Measurements from ENCODE around the gene BTN2A1.

Gene BTN2A1

DNA sequence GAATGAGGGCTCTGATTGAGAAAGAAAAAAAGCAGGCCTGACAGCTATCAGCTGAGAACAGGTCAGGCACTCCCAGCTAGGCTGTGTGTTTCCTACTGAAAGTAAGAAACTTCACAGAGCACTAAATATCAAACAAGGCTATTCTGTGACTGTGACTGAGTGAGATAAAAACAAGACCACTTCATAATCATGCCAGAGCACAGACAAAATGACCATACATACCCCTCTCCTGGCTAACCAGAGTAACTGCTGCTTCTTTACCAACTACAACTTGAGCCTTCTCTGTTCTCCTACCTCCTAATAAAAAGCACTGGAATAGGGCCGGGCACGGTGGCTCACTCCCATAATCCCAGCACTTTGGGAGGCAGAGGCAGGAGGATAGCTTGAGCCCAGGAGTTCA is 35.5 kb downstream of the BTN2A1 start:
- Histone ChIP-seq H3K36me3 (ENCODE audit: control insufficient read depth, insufficient read depth, low read length) (no peaks in the 10 kb centered on the region), H3K4me3 (ENCODE audit: low read depth, low read length) (no peak overlapping the region), H3K27ac (no peak overlapping the region), H3K27me3 (ENCODE audit: control insufficient read depth, insufficient read depth, low read length) (no peaks in the 10 kb centered on the region), H3K9ac (no peak overlapping the region), H3K9me3 (ENCODE audit: control insufficient read depth, low read length) (no peaks in the 10 kb centered on the region), H3K4me2 (ENCODE audit: low read length) (no peak overlapping the region), H2AFZ (no peak overlapping the region), H3K4me1 (no peaks in the 10 kb centered on the region), H3K79me2 (no peaks in the 10 kb centered on the region)
- TF ChIP-seq, protein P1, sequence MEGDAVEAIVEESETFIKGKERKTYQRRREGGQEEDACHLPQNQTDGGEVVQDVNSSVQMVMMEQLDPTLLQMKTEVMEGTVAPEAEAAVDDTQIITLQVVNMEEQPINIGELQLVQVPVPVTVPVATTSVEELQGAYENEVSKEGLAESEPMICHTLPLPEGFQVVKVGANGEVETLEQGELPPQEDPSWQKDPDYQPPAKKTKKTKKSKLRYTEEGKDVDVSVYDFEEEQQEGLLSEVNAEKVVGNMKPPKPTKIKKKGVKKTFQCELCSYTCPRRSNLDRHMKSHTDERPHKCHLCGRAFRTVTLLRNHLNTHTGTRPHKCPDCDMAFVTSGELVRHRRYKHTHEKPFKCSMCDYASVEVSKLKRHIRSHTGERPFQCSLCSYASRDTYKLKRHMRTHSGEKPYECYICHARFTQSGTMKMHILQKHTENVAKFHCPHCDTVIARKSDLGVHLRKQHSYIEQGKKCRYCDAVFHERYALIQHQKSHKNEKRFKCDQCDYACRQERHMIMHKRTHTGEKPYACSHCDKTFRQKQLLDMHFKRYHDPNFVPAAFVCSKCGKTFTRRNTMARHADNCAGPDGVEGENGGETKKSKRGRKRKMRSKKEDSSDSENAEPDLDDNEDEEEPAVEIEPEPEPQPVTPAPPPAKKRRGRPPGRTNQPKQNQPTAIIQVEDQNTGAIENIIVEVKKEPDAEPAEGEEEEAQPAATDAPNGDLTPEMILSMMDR (IDR thresholded peaks at IDR 0.05) = no peak

DNA sequence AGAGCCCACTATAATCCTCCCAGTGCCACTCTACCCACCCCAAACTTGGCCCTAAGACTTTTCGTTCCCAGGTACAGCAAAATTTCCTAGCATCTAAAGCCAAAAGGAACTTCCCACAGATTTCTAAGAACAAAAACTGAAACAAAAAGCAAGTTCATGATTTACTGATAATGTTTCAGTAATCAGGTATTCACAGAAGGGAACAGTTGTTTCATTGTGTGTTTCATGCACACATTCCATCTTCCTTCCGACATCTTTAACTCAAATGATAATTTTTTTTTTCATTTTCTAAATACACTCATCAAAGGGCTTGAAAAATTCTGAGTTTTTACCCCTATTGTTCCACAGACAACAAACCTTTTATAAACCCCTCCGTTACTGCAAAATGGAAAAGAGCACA is 36.4 kb downstream of the BTN2A1 start:
- no peak overlapping the region for H3K4me2 ChIP-seq (ENCODE audit: low read length)
- H3K27ac ChIP-seq = no peak overlapping the region
- H3K36me3 ChIP-seq (ENCODE audit: control insufficient read depth, insufficient read depth, low read length) = no peaks in the 10 kb centered on the region
- no peak overlapping the region for H3K4me3 ChIP-seq (ENCODE audit: low read depth, low read length)
- no peak overlapping the region for H3K9ac ChIP-seq
- H3K27me3 ChIP-seq (ENCODE audit: control insufficient read depth, insufficient read depth, low read length) = no peaks in the 10 kb centered on the region
- TF ChIP-seq, protein P1 (IDR thresholded peaks at IDR 0.05) = no peak
- H3K4me1 ChIP-seq = no peaks in the 10 kb centered on the region
- no peaks in the 10 kb centered on the region for H3K79me2 ChIP-seq
- no peak overlapping the region for H2AFZ ChIP-seq
- no peaks in the 10 kb centered on the region for H3K9me3 ChIP-seq (ENCODE audit: control insufficient read depth, low read length)

DNA sequence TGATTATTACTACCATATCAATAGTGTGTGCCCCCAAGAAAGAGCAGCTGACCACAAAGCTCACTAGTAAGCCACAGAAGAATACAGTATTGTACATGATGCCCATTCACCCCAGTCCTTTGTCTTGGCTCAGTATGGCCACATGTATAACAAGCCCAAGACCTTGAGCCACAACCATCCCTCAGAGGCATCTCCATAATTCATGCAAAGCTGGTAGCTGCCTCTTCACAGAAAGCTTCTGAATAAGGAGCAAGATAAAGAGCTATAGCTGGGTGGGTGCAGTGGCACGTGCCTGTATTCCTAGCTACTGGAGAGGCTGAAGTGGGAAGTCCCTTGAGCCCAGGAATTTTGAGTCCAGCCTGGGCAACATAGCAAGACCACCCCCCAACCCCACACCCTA is 37.5 kb downstream of the BTN2A1 start:
- Histone ChIP-seq H2AFZ (no peak overlapping the region), H3K9me3 (ENCODE audit: control insufficient read depth, low read length) (no peaks in the 10 kb centered on the region), H3K27me3 (ENCODE audit: control insufficient read depth, insufficient read depth, low read length) (no peaks in the 10 kb centered on the region), H3K79me2 (no peaks in the 10 kb centered on the region), H3K4me3 (ENCODE audit: low read depth, low read length) (no peak overlapping the region), H3K27ac (no peak overlapping the region), H3K9ac (no peak overlapping the region), H3K4me2 (ENCODE audit: low read length) (no peak overlapping the region), H3K36me3 (ENCODE audit: control insufficient read depth, insufficient read depth, low read length) (no peaks in the 10 kb centered on the region), H3K4me1 (no peaks in the 10 kb centered on the region)
- TF ChIP-seq, protein P1 (IDR thresholded peaks at IDR 0.05) = no peak

DNA sequence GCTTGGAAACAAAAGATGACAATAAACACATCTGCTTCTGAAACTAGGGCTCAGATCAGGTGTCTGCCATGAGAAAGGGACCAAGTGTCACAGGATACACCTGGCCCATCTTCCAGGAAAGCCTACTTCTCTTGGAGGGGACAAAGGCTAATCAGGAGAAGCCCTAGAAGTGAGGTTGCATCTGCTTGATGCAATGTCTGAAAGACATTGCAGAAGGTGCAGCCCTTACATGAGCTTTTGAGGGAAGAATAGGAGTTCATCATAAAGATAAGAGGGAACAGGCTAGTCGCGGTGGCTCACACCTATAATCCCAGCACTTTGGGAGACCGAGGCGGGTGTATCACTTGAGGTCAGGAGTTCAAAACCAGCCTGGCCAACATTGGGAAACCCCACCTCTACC is 39.9 kb downstream of the BTN2A1 start:
- Histone ChIP-seq H3K4me1 (no peaks in the 10 kb centered on the region), H3K4me2 (ENCODE audit: low read length) (no peak overlapping the region), H3K9me3 (ENCODE audit: control insufficient read depth, low read length) (no peaks in the 10 kb centered on the region), H3K27ac (no peak overlapping the region), H2AFZ (no peak overlapping the region), H3K79me2 (no peaks in the 10 kb centered on the region), H3K36me3 (ENCODE audit: control insufficient read depth, insufficient read depth, low read length) (no peaks in the 10 kb centered on the region), H3K27me3 (ENCODE audit: control insufficient read depth, insufficient read depth, low read length) (no peaks in the 10 kb centered on the region), H3K4me3 (ENCODE audit: low read depth, low read length) (no peak overlapping the region), H3K9ac (no peak overlapping the region)
- TF ChIP-seq, protein P1 (IDR thresholded peaks at IDR 0.05) = no peak

DNA sequence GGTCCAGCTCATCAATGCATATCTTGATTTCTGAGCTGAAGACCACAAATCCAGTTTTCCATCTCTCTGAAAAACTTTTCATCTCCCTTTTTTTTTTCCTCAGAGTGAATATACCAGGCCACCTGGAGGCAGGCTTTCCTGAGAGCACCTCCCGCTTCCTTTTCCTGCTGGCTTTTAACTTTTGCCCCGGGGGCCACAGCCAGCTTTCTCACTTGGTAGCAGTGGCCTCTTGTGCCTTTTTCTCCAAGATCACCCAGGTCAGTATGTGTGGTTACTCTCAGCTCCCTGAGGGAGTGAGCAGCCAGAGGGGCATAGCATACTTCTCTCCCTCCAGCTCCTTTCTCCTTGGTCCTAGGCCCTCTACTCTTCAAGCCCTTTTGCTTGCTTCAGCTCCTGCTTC is 42.3 kb downstream of the BTN2A1 start, which contains the start of gene BTN1A1:
TSS of gene BTN1A1 (plus strand) at position 202 of the 400 bp plus-strand sequence. CDS start 984 bp downstream, outside the sequence.
- no peaks in the 10 kb centered on the region for H3K36me3 ChIP-seq (ENCODE audit: control insufficient read depth, insufficient read depth, low read length)
- H3K4me1 ChIP-seq = no peaks in the 10 kb centered on the region
- no peak within 1 kb of the TSS for H3K9ac ChIP-seq
- no peak within 1 kb of the TSS for H2AFZ ChIP-seq
- H3K27me3 ChIP-seq (ENCODE audit: control insufficient read depth, insufficient read depth, low read length) = no peaks in the 10 kb centered on the region
- no peak within 1 kb of the TSS for H3K4me2 ChIP-seq (ENCODE audit: low read length)
- H3K9me3 ChIP-seq (ENCODE audit: control insufficient read depth, low read length) = no peaks in the 10 kb centered on the region
- H3K4me3 ChIP-seq (ENCODE audit: low read depth, low read length) = no peak within 1 kb of the TSS
- H3K27ac ChIP-seq = no peak within 1 kb of the TSS
- TF ChIP-seq, protein P1 (IDR thresholded peaks at IDR 0.05) = no peak
- H3K79me2 ChIP-seq = no peaks in the 10 kb centered on the region
